Spleen (tissue), 7 donors: ENCODE data around the gene TRPM2.

Source experiments
- POLR2A ChIP-seq, 3 donors: fragments of 450-650 bp; IDR thresholded peaks; one replicate each; pipeline ENCODE4 v1.5.1; 2017; ENCODE audit warnings: antibody characterized with exemption in 3 of 3, mild to moderate bottlenecking in 1 of 3
- TF ChIP-seq, protein P1 (sequence below), 11 experiments: fragments of 200-600 bp in 7 of 11; fragments of 450-650 bp in 4 of 11; sonication (generic) in 4 of 11; IDR thresholded peaks in 8 of 11; conservative IDR thresholded peaks in 3 of 11; 1 replicate in 7 of 11; 2 replicates in 4 of 11; pipeline versions ENCODE4 v1.4.0 to v1.8.0; 2016 to 2021; ENCODE audit warnings: antibody characterized with exemption in 11 of 11, inconsistent platforms in 4 of 11, mild to moderate bottlenecking in 1 of 11
- donor health status: DM: no; HTN: no; CAD: no; lungs with moderate emphysema.
- donor health status: DM: no; HTN: no; CAD: no.
- donor health status: DM: no; HTN: no; CAD: no.

DNA sequence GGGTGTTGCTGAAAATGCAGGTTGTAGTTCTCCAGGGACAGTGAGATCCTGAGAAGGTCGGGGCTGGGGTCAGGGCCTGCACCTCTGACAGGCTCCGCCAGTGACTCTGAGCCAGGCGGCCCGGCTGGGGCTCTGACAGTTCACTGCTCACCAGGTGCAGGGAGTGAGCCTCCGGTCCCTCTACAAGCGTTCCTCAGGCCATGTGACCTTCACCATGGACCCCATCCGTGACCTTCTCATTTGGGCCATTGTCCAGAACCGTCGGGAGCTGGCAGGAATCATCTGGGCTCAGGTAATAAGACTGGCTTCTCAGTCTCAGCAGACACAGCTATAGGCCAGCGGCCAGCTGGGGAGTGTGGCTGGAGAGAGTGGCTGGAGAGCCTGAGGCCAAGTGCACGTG lies 41.8 kb downstream of the TRPM2 start:
- TF ChIP-seq, protein P1, sequence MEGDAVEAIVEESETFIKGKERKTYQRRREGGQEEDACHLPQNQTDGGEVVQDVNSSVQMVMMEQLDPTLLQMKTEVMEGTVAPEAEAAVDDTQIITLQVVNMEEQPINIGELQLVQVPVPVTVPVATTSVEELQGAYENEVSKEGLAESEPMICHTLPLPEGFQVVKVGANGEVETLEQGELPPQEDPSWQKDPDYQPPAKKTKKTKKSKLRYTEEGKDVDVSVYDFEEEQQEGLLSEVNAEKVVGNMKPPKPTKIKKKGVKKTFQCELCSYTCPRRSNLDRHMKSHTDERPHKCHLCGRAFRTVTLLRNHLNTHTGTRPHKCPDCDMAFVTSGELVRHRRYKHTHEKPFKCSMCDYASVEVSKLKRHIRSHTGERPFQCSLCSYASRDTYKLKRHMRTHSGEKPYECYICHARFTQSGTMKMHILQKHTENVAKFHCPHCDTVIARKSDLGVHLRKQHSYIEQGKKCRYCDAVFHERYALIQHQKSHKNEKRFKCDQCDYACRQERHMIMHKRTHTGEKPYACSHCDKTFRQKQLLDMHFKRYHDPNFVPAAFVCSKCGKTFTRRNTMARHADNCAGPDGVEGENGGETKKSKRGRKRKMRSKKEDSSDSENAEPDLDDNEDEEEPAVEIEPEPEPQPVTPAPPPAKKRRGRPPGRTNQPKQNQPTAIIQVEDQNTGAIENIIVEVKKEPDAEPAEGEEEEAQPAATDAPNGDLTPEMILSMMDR (IDR thresholded peaks at IDR 0.05 in 8 of 11, conservative IDR thresholded peaks at IDR 0.05 in 3 of 11): no peak
- TF ChIP-seq POLR2A (IDR thresholded peaks at IDR 0.05): no peak
